ENCODE results near the gene MUC12.

The MUC12 gene

DNA sequence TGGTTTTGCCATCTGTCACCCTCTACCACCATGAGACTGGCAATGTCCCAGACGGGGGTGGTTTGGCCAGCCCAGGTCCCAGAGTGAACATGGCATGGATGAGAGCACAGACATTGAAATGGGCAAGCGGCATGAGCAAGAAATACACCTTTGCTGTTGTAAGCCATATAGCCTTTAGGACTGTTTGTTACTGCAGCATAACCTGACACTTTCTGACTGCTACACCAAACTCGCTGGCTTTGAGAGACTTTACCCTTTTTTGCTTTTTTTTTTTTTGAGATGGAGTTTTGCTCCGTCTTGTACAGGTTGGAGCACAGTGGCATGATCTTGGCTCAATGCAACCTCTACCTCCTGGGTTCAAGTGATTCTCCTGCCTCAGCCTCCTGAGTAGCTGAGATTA is 25.2 kb upstream of the MUC12 start:
- peaks cover 29% of the 10 kb centered on the region for H3K27me3 ChIP-seq (replicated peaks; ENCODE audit: control insufficient read depth, insufficient read depth, low read length)
- H3K4me1 ChIP-seq (ENCODE audit: control insufficient read depth, insufficient read depth, low read length) = peaks cover 5% of the 10 kb centered on the region
- H3K36me3 ChIP-seq (ENCODE audit: control insufficient read depth, insufficient read depth, low read length, severe bottlenecking) = no peaks in the 10 kb centered on the region
- no peak overlapping the region for H3K4me3 ChIP-seq (ENCODE audit: low read length)
- peaks cover 12% of the 10 kb centered on the region for H3K9me3 ChIP-seq (ENCODE audit: control insufficient read depth, low read length)
- H3K9ac ChIP-seq (ENCODE audit: low read length) = no peak overlapping the region
- no peak for DNase-seq (ENCODE audit: low read depth)

GRCh38 chr7:100946111-100946510 is 23.3 kb upstream of the MUC12 start:
- Histone ChIP-seq H3K4me3 (ENCODE audit: low read length) (no peak overlapping the region), H3K4me1 (ENCODE audit: control insufficient read depth, insufficient read depth, low read length) (peaks cover 5% of the 10 kb centered on the region), H3K9me3 (ENCODE audit: control insufficient read depth, low read length) (peaks cover 5% of the 10 kb centered on the region), H3K9ac (ENCODE audit: low read length) (no peak overlapping the region), H3K36me3 (ENCODE audit: control insufficient read depth, insufficient read depth, low read length, severe bottlenecking) (no peaks in the 10 kb centered on the region), H3K27me3 (replicated peaks; ENCODE audit: control insufficient read depth, insufficient read depth, low read length) (peaks cover 45% of the 10 kb centered on the region)
- DNase-seq (ENCODE audit: low read depth) = no peak

GRCh38 chr7:100946766-100947365 is 22.5 kb upstream of the MUC12 start:
- H3K9ac ChIP-seq (ENCODE audit: low read length) = no peak overlapping the region
- no peak for DNase-seq (ENCODE audit: low read depth)
- H3K36me3 ChIP-seq (ENCODE audit: control insufficient read depth, insufficient read depth, low read length, severe bottlenecking) = no peaks in the 10 kb centered on the region
- peaks cover 45% of the 10 kb centered on the region for H3K27me3 ChIP-seq (replicated peaks; ENCODE audit: control insufficient read depth, insufficient read depth, low read length)
- peaks cover 5% of the 10 kb centered on the region for H3K4me1 ChIP-seq (ENCODE audit: control insufficient read depth, insufficient read depth, low read length)
- no peak overlapping the region for H3K4me3 ChIP-seq (ENCODE audit: low read length)
- peaks cover 5% of the 10 kb centered on the region for H3K9me3 ChIP-seq (ENCODE audit: control insufficient read depth, low read length)

- no peak for DNase-seq (ENCODE audit: low read depth)
- Histone ChIP-seq H3K9ac (ENCODE audit: low read length) (no peak overlapping the region), H3K27me3 (replicated peaks; ENCODE audit: control insufficient read depth, insufficient read depth, low read length) (peaks cover 48% of the 10 kb centered on the region)
Observed at GRCh38 chr7:100947792-100948191, 21.6 kb upstream of the MUC12 start.

DNA sequence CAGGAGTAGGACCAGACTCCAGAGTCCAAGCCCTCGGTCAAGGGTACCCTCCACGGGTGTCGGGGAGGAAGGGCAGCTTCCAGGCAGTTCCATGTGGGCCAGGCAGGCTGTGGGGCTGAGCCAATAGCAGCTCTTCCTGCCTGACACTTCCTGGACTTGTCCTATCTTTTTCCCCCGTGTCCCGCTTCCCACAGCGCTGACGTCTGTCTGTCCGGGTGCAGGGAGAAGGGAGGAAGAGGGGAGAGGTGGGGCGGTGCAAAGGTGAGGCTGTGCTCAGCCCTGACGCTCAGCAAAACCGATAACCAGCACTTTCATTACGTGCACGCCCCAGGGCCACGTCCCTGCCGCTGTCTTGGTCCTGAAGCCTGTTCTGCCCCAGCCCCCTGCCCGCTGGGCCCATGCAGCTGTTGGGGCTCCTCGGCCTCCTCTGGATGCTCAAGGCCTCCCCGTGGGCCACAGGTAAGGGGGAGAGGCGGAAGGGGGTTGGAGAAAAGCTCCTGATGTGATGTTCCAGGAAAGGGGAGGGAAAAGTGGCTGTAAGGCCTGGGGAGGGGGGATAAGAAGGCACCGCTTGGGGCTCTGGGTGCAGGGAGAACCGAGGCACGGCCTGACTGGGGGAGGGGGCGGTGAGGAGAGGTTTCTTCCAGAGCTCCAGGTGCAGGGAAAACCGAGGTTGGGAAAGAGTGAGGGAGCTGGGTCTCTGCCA is 20.0 kb upstream of the MUC12 start, which contains the start of gene MUC3A:
Gene MUC3A, plus strand, starts transcription at position 308 of the 706 bp plus-strand sequence. Its CDS starts 91 bp downstream, at position 399.
- Histone ChIP-seq H3K9ac (ENCODE audit: low read length) (no peak within 1 kb of the TSS), H3K9me3 (ENCODE audit: control insufficient read depth, low read length) (peaks cover 10% of the 10 kb centered on the region), H3K4me1 (ENCODE audit: control insufficient read depth, insufficient read depth, low read length) (no peaks in the 10 kb centered on the region), H3K27me3 (replicated peaks; ENCODE audit: control insufficient read depth, insufficient read depth, low read length) (peaks cover 49% of the 10 kb centered on the region), H3K36me3 (ENCODE audit: control insufficient read depth, insufficient read depth, low read length, severe bottlenecking) (no peaks in the 10 kb centered on the region), H3K4me3 (ENCODE audit: low read length) (no peak within 1 kb of the TSS)
- no peak for DNase-seq (ENCODE audit: low read depth)

More at GRCh38 chr7:100947792-100948191, 21.6 kb upstream of the MUC12 start:
- Histone ChIP-seq H3K4me3 (ENCODE audit: low read length) (no peak overlapping the region), H3K4me1 (ENCODE audit: control insufficient read depth, insufficient read depth, low read length) (peaks cover under 1% of the 10 kb centered on the region), H3K36me3 (ENCODE audit: control insufficient read depth, insufficient read depth, low read length, severe bottlenecking) (no peaks in the 10 kb centered on the region), H3K9me3 (ENCODE audit: control insufficient read depth, low read length) (peaks cover 5% of the 10 kb centered on the region)

GRCh38 chr7:100949933-100950443 is 19.4 kb upstream of the MUC12 start:
- no peak overlapping the region for H3K4me3 ChIP-seq (ENCODE audit: low read length)
- no peaks in the 10 kb centered on the region for H3K4me1 ChIP-seq (ENCODE audit: control insufficient read depth, insufficient read depth, low read length)
- H3K9me3 ChIP-seq (ENCODE audit: control insufficient read depth, low read length) = peaks cover 10% of the 10 kb centered on the region
- peaks cover 55% of the 10 kb centered on the region for H3K27me3 ChIP-seq (replicated peaks; ENCODE audit: control insufficient read depth, insufficient read depth, low read length)
- H3K9ac ChIP-seq (ENCODE audit: low read length) = no peak overlapping the region
- DNase-seq (ENCODE audit: low read depth) = no peak
- no peaks in the 10 kb centered on the region for H3K36me3 ChIP-seq (ENCODE audit: control insufficient read depth, insufficient read depth, low read length, severe bottlenecking)

- H3K9ac ChIP-seq (ENCODE audit: low read length) = no peak overlapping the region
- no peaks in the 10 kb centered on the region for H3K4me1 ChIP-seq (ENCODE audit: control insufficient read depth, insufficient read depth, low read length)
- H3K27me3 ChIP-seq (replicated peaks; ENCODE audit: control insufficient read depth, insufficient read depth, low read length) = peaks cover 52% of the 10 kb centered on the region
- no peak overlapping the region for H3K4me3 ChIP-seq (ENCODE audit: low read length)
- no peak for DNase-seq (ENCODE audit: low read depth)
- peaks cover 15% of the 10 kb centered on the region for H3K9me3 ChIP-seq (ENCODE audit: control insufficient read depth, low read length)
- no peaks in the 10 kb centered on the region for H3K36me3 ChIP-seq (ENCODE audit: control insufficient read depth, insufficient read depth, low read length, severe bottlenecking)
Observed at GRCh38 chr7:100951172-100951571, 18.2 kb upstream of the MUC12 start.

- no peak overlapping the region for H3K9ac ChIP-seq (ENCODE audit: low read length)
- no peak for DNase-seq (ENCODE audit: low read depth)
- H3K36me3 ChIP-seq (ENCODE audit: control insufficient read depth, insufficient read depth, low read length, severe bottlenecking) = no peaks in the 10 kb centered on the region
- H3K4me1 ChIP-seq (ENCODE audit: control insufficient read depth, insufficient read depth, low read length) = no peaks in the 10 kb centered on the region
- peaks cover 51% of the 10 kb centered on the region for H3K27me3 ChIP-seq (replicated peaks; ENCODE audit: control insufficient read depth, insufficient read depth, low read length)
- H3K4me3 ChIP-seq (ENCODE audit: low read length) = no peak overlapping the region
- peaks cover 22% of the 10 kb centered on the region for H3K9me3 ChIP-seq (ENCODE audit: control insufficient read depth, low read length)
Observed at GRCh38 chr7:100951888-100952560, 17.3 kb upstream of the MUC12 start.

DNA sequence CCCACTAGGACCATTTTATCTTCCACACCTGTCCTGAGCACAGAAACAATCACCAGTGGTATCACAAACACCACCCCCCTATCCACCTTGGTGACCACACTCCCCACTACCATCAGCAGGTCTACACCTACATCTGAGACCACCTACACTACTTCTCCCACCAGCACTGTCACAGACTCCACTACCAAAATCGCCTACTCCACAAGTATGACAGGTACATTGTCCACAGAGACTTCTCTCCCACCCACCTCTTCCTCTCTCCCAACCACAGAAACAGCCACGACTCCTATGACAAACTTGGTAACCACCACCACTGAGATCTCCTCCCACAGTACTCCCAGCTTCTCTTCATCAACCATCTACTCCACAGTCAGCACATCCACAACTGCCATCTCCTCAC is 16.7 kb upstream of the MUC12 start:
- Histone ChIP-seq H3K36me3 (ENCODE audit: control insufficient read depth, insufficient read depth, low read length, severe bottlenecking) (no peaks in the 10 kb centered on the region), H3K9me3 (ENCODE audit: control insufficient read depth, low read length) (peaks cover 22% of the 10 kb centered on the region), H3K27me3 (replicated peaks; ENCODE audit: control insufficient read depth, insufficient read depth, low read length) (peaks cover 51% of the 10 kb centered on the region), H3K4me1 (ENCODE audit: control insufficient read depth, insufficient read depth, low read length) (no peaks in the 10 kb centered on the region), H3K9ac (ENCODE audit: low read length) (no peak overlapping the region), H3K4me3 (ENCODE audit: low read length) (no peak overlapping the region)
- no peak for DNase-seq (ENCODE audit: low read depth)

DNA sequence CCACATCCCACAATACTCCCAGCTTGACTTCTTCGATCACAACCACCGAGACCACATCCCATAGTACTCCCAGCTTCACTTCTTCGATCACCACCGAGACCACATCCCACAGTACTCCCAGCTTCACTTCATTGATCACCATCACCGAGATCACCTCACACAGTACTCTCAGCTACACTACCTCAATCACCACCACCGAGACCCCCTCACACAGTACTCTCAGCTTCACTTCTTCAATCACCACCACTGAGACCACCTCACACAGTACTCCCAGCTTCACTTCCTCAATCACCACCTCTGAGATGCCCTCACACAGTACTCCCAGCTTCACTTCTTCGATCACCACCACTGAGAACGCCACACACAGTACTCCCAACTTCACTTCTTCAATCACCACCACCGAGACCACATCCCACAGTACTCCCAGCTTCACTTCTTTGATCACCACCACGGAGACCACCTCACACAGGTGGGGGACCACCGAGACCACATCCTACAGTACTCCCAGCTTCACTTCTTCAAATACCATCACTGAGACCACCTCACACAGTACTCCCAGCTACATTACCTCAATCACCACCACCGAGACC is 11.4 kb upstream of the MUC12 start:
- H3K9ac ChIP-seq (ENCODE audit: low read length) = no peak overlapping the region
- no peak for DNase-seq (ENCODE audit: low read depth)

GRCh38 chr7:100959894-100960293 is 9.5 kb upstream of the MUC12 start:
- no peak overlapping the region for H3K9ac ChIP-seq (ENCODE audit: low read length)
- no peak for DNase-seq (ENCODE audit: low read depth)
- no peak overlapping the region for H3K4me3 ChIP-seq (ENCODE audit: low read length)
- H3K9me3 ChIP-seq (ENCODE audit: control insufficient read depth, low read length) = peaks cover 21% of the 10 kb centered on the region
- peaks cover 58% of the 10 kb centered on the region for H3K27me3 ChIP-seq (replicated peaks; ENCODE audit: control insufficient read depth, insufficient read depth, low read length)
- no peaks in the 10 kb centered on the region for H3K4me1 ChIP-seq (ENCODE audit: control insufficient read depth, insufficient read depth, low read length)
- no peaks in the 10 kb centered on the region for H3K36me3 ChIP-seq (ENCODE audit: control insufficient read depth, insufficient read depth, low read length, severe bottlenecking)

More for the DNA sequence above, 11.4 kb upstream of the MUC12 start:
- Histone ChIP-seq H3K4me3 (ENCODE audit: low read length) (no peak overlapping the region), H3K27me3 (replicated peaks; ENCODE audit: control insufficient read depth, insufficient read depth, low read length) (peaks cover 64% of the 10 kb centered on the region), H3K36me3 (ENCODE audit: control insufficient read depth, insufficient read depth, low read length, severe bottlenecking) (no peaks in the 10 kb centered on the region), H3K9me3 (ENCODE audit: control insufficient read depth, low read length) (peaks cover 32% of the 10 kb centered on the region), H3K4me1 (ENCODE audit: control insufficient read depth, insufficient read depth, low read length) (no peaks in the 10 kb centered on the region)

Data from adipocyte (in vitro differentiated cells).